Myocyte (in vitro differentiated cells): ENCODE data around the gene FAM110C. TPM values are rescaled to one million over a fixed set of nuclear protein-coding genes. Genes with fewer than 3 reads are reported as not detected.
"Not testable (repeated sequence)": the region's sequence is repeated elsewhere in the genome, so short reads cannot be mapped to it uniquely, and the experiment has no call there.

Source experiments
- DNase-seq: peaks from one replicate; pipeline ENCODE4 v3.0.0-alpha.2; 2012; ENCODE audit warnings: low read depth
- polyA plus RNA-seq: library from polyadenylated mRNA; unstranded; fragments of >200 nt; gene quantifications from one replicate; pipeline ENCODE4 v1.2.1, GENCODE V29; 2012; ENCODE audit warnings: missing spikeins
- total RNA-seq: library from RNA; depleted of rRNA; stranded (reverse); fragments of >200 nt; gene quantifications from 2 replicates; pipeline ENCODE4 v1.2.3, GENCODE V29; 2014

FAM110C gene
- not detected in 2 replicates for total RNA-seq
- polyA plus RNA-seq: not detected

- no peak for DNase-seq
These were observed at the start of gene FAM110C for GRCh38 chr2:46471-47345. FAM110C (minus strand) TSS chr2:46505; CDS start chr2:46385, 120 bp downstream.

GRCh38 chr2:92326-92725 is 46.0 kb upstream of the FAM110C start:
- DNase-seq: no peak

GRCh38 chr2:90645-91312 is 44.5 kb upstream of the FAM110C start:
- no peak for DNase-seq

- no peak for DNase-seq
These were observed 39.5 kb upstream of the FAM110C start for GRCh38 chr2:85761-86160.

GRCh38 chr2:84121-84520 is 37.8 kb upstream of the FAM110C start:
- DNase-seq: no peak

GRCh38 chr2:80971-81736 is 34.8 kb upstream of the FAM110C start:
- no peak for DNase-seq

GRCh38 chr2:80378-80777 is 34.1 kb upstream of the FAM110C start:
- DNase-seq: no peak

- DNase-seq: no peak
These were observed 25.2 kb upstream of the FAM110C start for GRCh38 chr2:71309-72035.

- no peak for DNase-seq
These were observed 23.4 kb upstream of the FAM110C start for GRCh38 chr2:69366-70344.

- not testable (repeated sequence) for DNase-seq
These were observed 22.3 kb upstream of the FAM110C start for GRCh38 chr2:68637-69036.

GRCh38 chr2:66853-67252 is 20.5 kb upstream of the FAM110C start:
- no peak for DNase-seq

GRCh38 chr2:65121-65520 is 18.8 kb upstream of the FAM110C start:
- no peak for DNase-seq

- no peak for DNase-seq
These were observed 9.5 kb upstream of the FAM110C start for GRCh38 chr2:55587-56448.

GRCh38 chr2:51613-52012 is 5.3 kb upstream of the FAM110C start:
- no peak for DNase-seq

- no peak for DNase-seq
These were observed 1.4 kb upstream of the FAM110C start for GRCh38 chr2:47737-48136.

- no peak for DNase-seq
These were observed 1.0 kb upstream of the FAM110C start for GRCh38 chr2:47346-47725.

- DNase-seq: no peak
These were observed 204 bp downstream of the FAM110C start for GRCh38 chr2:46131-46470.

GRCh38 chr2:45342-46130 is 769 bp downstream of the FAM110C start:
- no peak for DNase-seq
